Measurements from ENCODE around the gene PSMA6.

The PSMA6 gene

GRCh38 chr14:35255711-35256110 lies 36.5 kb upstream of the PSMA6 start:
- H3K36me3 ChIP-seq (ENCODE audit: control insufficient read depth, insufficient read depth, low read length), result no peaks in the 10 kb centered on the region
- H3K4me3 ChIP-seq (ENCODE audit: low read length), result no peak overlapping the region
- no peaks in the 10 kb centered on the region for H3K27me3 ChIP-seq (ENCODE audit: control insufficient read depth, insufficient read depth, low read length)
- no peak overlapping the region for H3K27ac ChIP-seq (ENCODE audit: low read depth, low read length)
- H3K4me1 ChIP-seq (ENCODE audit: control insufficient read depth, insufficient read depth, low read length), result no peaks in the 10 kb centered on the region
- no peak overlapping the region for H3K9ac ChIP-seq (ENCODE audit: low read length)

GRCh38 chr14:35257809-35258208 lies 34.4 kb upstream of the PSMA6 start:
- Histone ChIP-seq H3K27ac (ENCODE audit: low read depth, low read length) (no peak overlapping the region), H3K36me3 (ENCODE audit: control insufficient read depth, insufficient read depth, low read length) (no peaks in the 10 kb centered on the region), H3K4me1 (ENCODE audit: control insufficient read depth, insufficient read depth, low read length) (no peaks in the 10 kb centered on the region), H3K27me3 (ENCODE audit: control insufficient read depth, insufficient read depth, low read length) (no peaks in the 10 kb centered on the region), H3K9ac (ENCODE audit: low read length) (no peak overlapping the region), H3K4me3 (ENCODE audit: low read length) (no peak overlapping the region)

- H3K27ac ChIP-seq (ENCODE audit: low read depth, low read length), result no peak overlapping the region
- H3K4me3 ChIP-seq (ENCODE audit: low read length), result no peak overlapping the region
- H3K9ac ChIP-seq (ENCODE audit: low read length), result no peak overlapping the region
- H3K36me3 ChIP-seq (ENCODE audit: control insufficient read depth, insufficient read depth, low read length), result no peaks in the 10 kb centered on the region
- H3K4me1 ChIP-seq (ENCODE audit: control insufficient read depth, insufficient read depth, low read length), result no peaks in the 10 kb centered on the region
- H3K27me3 ChIP-seq (ENCODE audit: control insufficient read depth, insufficient read depth, low read length), result no peaks in the 10 kb centered on the region
Observed at GRCh38 chr14:35258420-35258819, 33.8 kb upstream of the PSMA6 start.

- no peak overlapping the region for H3K9ac ChIP-seq (ENCODE audit: low read length)
- no peaks in the 10 kb centered on the region for H3K27me3 ChIP-seq (ENCODE audit: control insufficient read depth, insufficient read depth, low read length)
- no peak overlapping the region for H3K4me3 ChIP-seq (ENCODE audit: low read length)
- H3K36me3 ChIP-seq (ENCODE audit: control insufficient read depth, insufficient read depth, low read length), result peaks cover 2% of the 10 kb centered on the region
- H3K4me1 ChIP-seq (ENCODE audit: control insufficient read depth, insufficient read depth, low read length), result no peaks in the 10 kb centered on the region
- no peak overlapping the region for H3K27ac ChIP-seq (ENCODE audit: low read depth, low read length)
Observed at GRCh38 chr14:35261774-35262173, 30.4 kb upstream of the PSMA6 start.

GRCh38 chr14:35262436-35262835 lies 29.7 kb upstream of the PSMA6 start:
- Histone ChIP-seq H3K4me3 (ENCODE audit: low read length) (no peak overlapping the region), H3K36me3 (ENCODE audit: control insufficient read depth, insufficient read depth, low read length) (peaks cover 2% of the 10 kb centered on the region), H3K9ac (ENCODE audit: low read length) (no peak overlapping the region), H3K27ac (ENCODE audit: low read depth, low read length) (no peak overlapping the region), H3K4me1 (ENCODE audit: control insufficient read depth, insufficient read depth, low read length) (no peaks in the 10 kb centered on the region), H3K27me3 (ENCODE audit: control insufficient read depth, insufficient read depth, low read length) (no peaks in the 10 kb centered on the region)

GRCh38 chr14:35268946-35269345 lies 23.2 kb upstream of the PSMA6 start:
- Histone ChIP-seq H3K36me3 (ENCODE audit: control insufficient read depth, insufficient read depth, low read length) (peaks cover 2% of the 10 kb centered on the region), H3K27ac (ENCODE audit: low read depth, low read length) (no peak overlapping the region), H3K27me3 (ENCODE audit: control insufficient read depth, insufficient read depth, low read length) (no peaks in the 10 kb centered on the region), H3K4me3 (ENCODE audit: low read length) (no peak overlapping the region), H3K9ac (ENCODE audit: low read length) (no peak overlapping the region), H3K4me1 (ENCODE audit: control insufficient read depth, insufficient read depth, low read length) (no peaks in the 10 kb centered on the region)

GRCh38 chr14:35274805-35275204 lies 17.4 kb upstream of the PSMA6 start:
- Histone ChIP-seq H3K9ac (ENCODE audit: low read length) (no peak overlapping the region), H3K27me3 (ENCODE audit: control insufficient read depth, insufficient read depth, low read length) (no peaks in the 10 kb centered on the region), H3K36me3 (ENCODE audit: control insufficient read depth, insufficient read depth, low read length) (peaks cover 4% of the 10 kb centered on the region), H3K4me1 (ENCODE audit: control insufficient read depth, insufficient read depth, low read length) (no peaks in the 10 kb centered on the region), H3K4me3 (ENCODE audit: low read length) (no peak overlapping the region), H3K27ac (ENCODE audit: low read depth, low read length) (no peak overlapping the region)

- H3K4me3 ChIP-seq (ENCODE audit: low read length), result no peak overlapping the region
- H3K27me3 ChIP-seq (ENCODE audit: control insufficient read depth, insufficient read depth, low read length), result no peaks in the 10 kb centered on the region
- peaks cover 4% of the 10 kb centered on the region for H3K36me3 ChIP-seq (ENCODE audit: control insufficient read depth, insufficient read depth, low read length)
- H3K9ac ChIP-seq (ENCODE audit: low read length), result no peak overlapping the region
- H3K27ac ChIP-seq (ENCODE audit: low read depth, low read length), result no peak overlapping the region
- no peaks in the 10 kb centered on the region for H3K4me1 ChIP-seq (ENCODE audit: control insufficient read depth, insufficient read depth, low read length)
Observed at GRCh38 chr14:35277179-35277578, 15.0 kb upstream of the PSMA6 start.

- no peaks in the 10 kb centered on the region for H3K27me3 ChIP-seq (ENCODE audit: control insufficient read depth, insufficient read depth, low read length)
- H3K4me1 ChIP-seq (ENCODE audit: control insufficient read depth, insufficient read depth, low read length), result no peaks in the 10 kb centered on the region
- no peak overlapping the region for H3K4me3 ChIP-seq (ENCODE audit: low read length)
- H3K27ac ChIP-seq (ENCODE audit: low read depth, low read length), result no peak overlapping the region
- H3K36me3 ChIP-seq (ENCODE audit: control insufficient read depth, insufficient read depth, low read length), result peaks cover 5% of the 10 kb centered on the region
- no peak overlapping the region for H3K9ac ChIP-seq (ENCODE audit: low read length)
Observed at GRCh38 chr14:35279369-35279768, 12.8 kb upstream of the PSMA6 start.

- Histone ChIP-seq H3K4me1 (ENCODE audit: control insufficient read depth, insufficient read depth, low read length) (no peaks in the 10 kb centered on the region), H3K27me3 (ENCODE audit: control insufficient read depth, insufficient read depth, low read length) (no peaks in the 10 kb centered on the region), H3K27ac (ENCODE audit: low read depth, low read length) (no peak overlapping the region), H3K36me3 (ENCODE audit: control insufficient read depth, insufficient read depth, low read length) (peaks cover 2% of the 10 kb centered on the region), H3K9ac (ENCODE audit: low read length) (no peak overlapping the region), H3K4me3 (ENCODE audit: low read length) (no peak overlapping the region)
Observed at GRCh38 chr14:35281341-35281740, 10.8 kb upstream of the PSMA6 start.

- peaks cover 2% of the 10 kb centered on the region for H3K36me3 ChIP-seq (ENCODE audit: control insufficient read depth, insufficient read depth, low read length)
- no peak overlapping the region for H3K27ac ChIP-seq (ENCODE audit: low read depth, low read length)
- H3K4me1 ChIP-seq (ENCODE audit: control insufficient read depth, insufficient read depth, low read length), result no peaks in the 10 kb centered on the region
- no peaks in the 10 kb centered on the region for H3K27me3 ChIP-seq (ENCODE audit: control insufficient read depth, insufficient read depth, low read length)
- no peak overlapping the region for H3K4me3 ChIP-seq (ENCODE audit: low read length)
- no peak overlapping the region for H3K9ac ChIP-seq (ENCODE audit: low read length)
Observed at GRCh38 chr14:35284506-35284905, 7.7 kb upstream of the PSMA6 start.

GRCh38 chr14:35285168-35286002 lies 6.8 kb upstream of the PSMA6 start:
- no peak overlapping the region for H3K4me3 ChIP-seq (ENCODE audit: low read length)
- H3K27me3 ChIP-seq (ENCODE audit: control insufficient read depth, insufficient read depth, low read length), result no peaks in the 10 kb centered on the region
- H3K4me1 ChIP-seq (ENCODE audit: control insufficient read depth, insufficient read depth, low read length), result no peaks in the 10 kb centered on the region
- H3K27ac ChIP-seq (ENCODE audit: low read depth, low read length), result no peak overlapping the region
- peaks cover 2% of the 10 kb centered on the region for H3K36me3 ChIP-seq (ENCODE audit: control insufficient read depth, insufficient read depth, low read length)
- H3K9ac ChIP-seq (ENCODE audit: low read length), result no peak overlapping the region

GRCh38 chr14:35286003-35286600 lies 6.1 kb upstream of the PSMA6 start:
- H3K4me1 ChIP-seq (ENCODE audit: control insufficient read depth, insufficient read depth, low read length), result no peaks in the 10 kb centered on the region
- H3K4me3 ChIP-seq (ENCODE audit: low read length), result no peak overlapping the region
- no peak overlapping the region for H3K9ac ChIP-seq (ENCODE audit: low read length)
- H3K27ac ChIP-seq (ENCODE audit: low read depth, low read length), result no peak overlapping the region
- peaks cover 2% of the 10 kb centered on the region for H3K36me3 ChIP-seq (ENCODE audit: control insufficient read depth, insufficient read depth, low read length)
- no peaks in the 10 kb centered on the region for H3K27me3 ChIP-seq (ENCODE audit: control insufficient read depth, insufficient read depth, low read length)

Data from rectal smooth muscle tissue (tissue), 1 donor.